HUES6 (cell line): ENCODE measurements around the gene BRD1.

ENCODE experiments used
- H3K27ac ChIP-seq: 2 replicates; pipeline ENCODE4 v1.7.0; 2013; ENCODE audit warnings: low read depth, mild to moderate bottlenecking, low read length, inconsistent platforms
- H3K27me3 ChIP-seq: 2 replicates; pipeline ENCODE4 v1.6.1; 2013; ENCODE audit warnings: low read length; ENCODE audit not compliant: control insufficient read depth, insufficient read depth
- H3K36me3 ChIP-seq: 2 replicates; pipeline ENCODE4 v1.6.1; 2013; ENCODE audit warnings: low read length; ENCODE audit not compliant: control insufficient read depth, insufficient read depth
- H3K4me1 ChIP-seq: 2 replicates; pipeline ENCODE4 v1.6.1; 2013; ENCODE audit warnings: low read length; ENCODE audit not compliant: control insufficient read depth, insufficient read depth
- H3K4me3 ChIP-seq: 2 replicates; pipeline ENCODE4 v1.5.1; 2013; ENCODE audit warnings: low read depth, low read length
- H3K9ac ChIP-seq: one replicate; pipeline ENCODE4 v1.6.1; 2013; ENCODE audit warnings: mild to moderate bottlenecking, low read length
- H3K9me3 ChIP-seq: 2 replicates; pipeline ENCODE4 v1.6.1; 2013; ENCODE audit warnings: low read depth, low read length; ENCODE audit not compliant: control insufficient read depth, insufficient read depth

BRD1 gene

GRCh38 chr22:49810363-49811019, 17.2 kb downstream of the BRD1 start:
- Histone ChIP-seq H3K27ac (no peak overlapping the region), H3K9me3 (peaks cover 3% of the 10 kb centered on the region; the same call in 1 of the 2 replicates), H3K9ac (no peak overlapping the region), H3K36me3 (peaks cover 27% of the 10 kb centered on the region), H3K4me1 (no peaks in the 10 kb centered on the region), H3K27me3 (no peaks in the 10 kb centered on the region), H3K4me3 (no peak overlapping the region)

GRCh38 chr22:49807780-49808708, 19.6 kb downstream of the BRD1 start:
- Histone ChIP-seq H3K4me3 (no peak overlapping the region), H3K27ac (no peak overlapping the region), H3K4me1 (no peaks in the 10 kb centered on the region), H3K36me3 (peaks cover 26% of the 10 kb centered on the region), H3K9ac (no peak overlapping the region), H3K9me3 (peaks cover 3% of the 10 kb centered on the region; the same call in 1 of the 2 replicates), H3K27me3 (no peaks in the 10 kb centered on the region)

- H3K27me3 ChIP-seq = no peaks in the 10 kb centered on the region
- no peaks in the 10 kb centered on the region for H3K4me1 ChIP-seq
- no peak overlapping the region for H3K4me3 ChIP-seq
- H3K27ac ChIP-seq = no peak overlapping the region
- H3K36me3 ChIP-seq = peaks cover 26% of the 10 kb centered on the region
- H3K9ac ChIP-seq = no peak overlapping the region
- peaks cover 3% of the 10 kb centered on the region; the same call in 1 of the 2 replicates for H3K9me3 ChIP-seq
Measured at GRCh38 chr22:49807129-49807528, 20.5 kb downstream of the BRD1 start.

GRCh38 chr22:49803737-49804375, 23.8 kb downstream of the BRD1 start:
- Histone ChIP-seq H3K27me3 (no peaks in the 10 kb centered on the region), H3K9me3 (peaks cover 3% of the 10 kb centered on the region; the same call in 1 of the 2 replicates), H3K4me3 (no peak overlapping the region), H3K9ac (no peak overlapping the region), H3K4me1 (no peaks in the 10 kb centered on the region), H3K27ac (no peak overlapping the region), H3K36me3 (peaks cover 48% of the 10 kb centered on the region)

GRCh38 chr22:49803134-49803533, 24.5 kb downstream of the BRD1 start:
- H3K4me1 ChIP-seq = no peaks in the 10 kb centered on the region
- no peak overlapping the region for H3K9ac ChIP-seq
- no peak overlapping the region for H3K4me3 ChIP-seq
- peaks cover 55% of the 10 kb centered on the region for H3K36me3 ChIP-seq
- peaks cover 3% of the 10 kb centered on the region; the same call in 1 of the 2 replicates for H3K9me3 ChIP-seq
- no peaks in the 10 kb centered on the region for H3K27me3 ChIP-seq
- H3K27ac ChIP-seq = no peak overlapping the region

GRCh38 chr22:49801391-49802060, 26.1 kb downstream of the BRD1 start:
- no peaks in the 10 kb centered on the region for H3K4me1 ChIP-seq
- no peak overlapping the region for H3K4me3 ChIP-seq
- peaks cover 69% of the 10 kb centered on the region for H3K36me3 ChIP-seq
- H3K27me3 ChIP-seq = no peaks in the 10 kb centered on the region
- H3K9ac ChIP-seq = no peak overlapping the region
- peak overlapping the region; percentile 53 for H3K27ac ChIP-seq
- no peaks in the 10 kb centered on the region for H3K9me3 ChIP-seq

GRCh38 chr22:49800408-49801238, 27.1 kb downstream of the BRD1 start:
- H3K9ac ChIP-seq = no peak overlapping the region
- H3K4me1 ChIP-seq = no peaks in the 10 kb centered on the region
- H3K4me3 ChIP-seq = no peak overlapping the region
- H3K36me3 ChIP-seq = peaks cover 71% of the 10 kb centered on the region
- H3K27ac ChIP-seq = 0 out of 2 replicates have a peak overlapping the region, but pooled peaks have one; percentile 29
- H3K27me3 ChIP-seq = no peaks in the 10 kb centered on the region
- no peaks in the 10 kb centered on the region for H3K9me3 ChIP-seq

- peaks cover 82% of the 10 kb centered on the region for H3K36me3 ChIP-seq
- 0 out of 2 replicates have a peak overlapping the region, but pooled peaks have one; percentile 29 for H3K27ac ChIP-seq
- no peak overlapping the region for H3K9ac ChIP-seq
- H3K27me3 ChIP-seq = no peaks in the 10 kb centered on the region
- H3K4me1 ChIP-seq = no peaks in the 10 kb centered on the region
- no peak overlapping the region for H3K4me3 ChIP-seq
- no peaks in the 10 kb centered on the region for H3K9me3 ChIP-seq
Measured at GRCh38 chr22:49799431-49800075, 28.1 kb downstream of the BRD1 start.

- Histone ChIP-seq H3K4me3 (no peak overlapping the region), H3K27me3 (no peaks in the 10 kb centered on the region), H3K4me1 (no peaks in the 10 kb centered on the region), H3K9me3 (no peaks in the 10 kb centered on the region), H3K9ac (no peak overlapping the region), H3K36me3 (peaks cover 83% of the 10 kb centered on the region), H3K27ac (no peak overlapping the region)
Measured at GRCh38 chr22:49798486-49799151, 29.1 kb downstream of the BRD1 start.
